GM20000 (cell line): Measurements from ENCODE around the gene YJU2.
"Not testable (repeated sequence)": the region's sequence is repeated elsewhere in the genome, so short reads cannot be mapped to it uniquely, and the experiment has no call there.

Source experiments
- DNase-seq: peaks from one replicate; pipeline ENCODE4 v3.0.0; 2012; ENCODE audit warnings: low spot score
- TF ChIP-seq, protein P1 (sequence below): IDR thresholded peaks from 2 replicates; pipeline ENCODE4 v1.5.1; 2012; ENCODE audit warnings: mild to moderate bottlenecking, control low read depth; ENCODE audit errors: extremely low read depth, missing control alignments

Gene YJU2

DNA sequence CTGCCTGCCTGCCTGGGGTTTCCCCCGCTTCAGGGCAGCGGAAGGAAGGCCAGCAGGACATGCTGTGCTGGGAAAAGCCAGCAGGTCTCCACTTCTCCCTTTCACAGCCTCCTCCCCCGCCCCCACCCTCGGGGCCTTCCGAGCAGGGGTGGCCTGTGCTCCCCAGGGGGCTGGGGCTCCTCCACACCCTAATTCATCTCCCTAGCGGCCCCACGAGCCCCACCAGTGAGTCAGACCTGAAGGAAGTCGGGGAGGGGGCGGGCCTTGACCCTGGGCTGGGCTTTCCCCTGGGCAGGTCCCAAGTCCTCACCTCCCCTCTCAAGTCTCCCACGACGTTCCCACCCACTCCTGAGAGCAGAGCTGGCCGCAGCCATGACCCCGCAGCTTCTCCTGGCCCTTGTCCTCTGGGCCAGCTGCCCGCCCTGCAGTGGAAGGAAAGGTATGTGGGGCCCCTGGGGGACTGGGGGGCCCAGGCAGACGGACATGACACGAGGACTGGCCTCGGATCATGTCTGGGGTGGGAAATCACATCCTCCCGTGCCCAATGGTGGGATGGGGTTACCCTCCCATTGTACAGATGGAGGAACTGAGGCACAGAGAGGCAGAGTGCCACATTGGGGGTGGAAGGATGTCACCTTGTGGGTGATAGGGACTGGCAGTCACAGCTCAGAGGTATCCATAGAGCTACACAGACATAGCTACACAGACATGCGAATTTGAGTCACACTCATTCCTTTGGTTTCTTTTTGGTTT is 17.5 kb upstream of the YJU2 start, which contains the start of gene EBI3:
Gene EBI3 (plus strand): TSS at position 345 of the 753 bp plus-strand sequence. CDS start 28 bp downstream, at position 373.
- TF ChIP-seq, protein P1, sequence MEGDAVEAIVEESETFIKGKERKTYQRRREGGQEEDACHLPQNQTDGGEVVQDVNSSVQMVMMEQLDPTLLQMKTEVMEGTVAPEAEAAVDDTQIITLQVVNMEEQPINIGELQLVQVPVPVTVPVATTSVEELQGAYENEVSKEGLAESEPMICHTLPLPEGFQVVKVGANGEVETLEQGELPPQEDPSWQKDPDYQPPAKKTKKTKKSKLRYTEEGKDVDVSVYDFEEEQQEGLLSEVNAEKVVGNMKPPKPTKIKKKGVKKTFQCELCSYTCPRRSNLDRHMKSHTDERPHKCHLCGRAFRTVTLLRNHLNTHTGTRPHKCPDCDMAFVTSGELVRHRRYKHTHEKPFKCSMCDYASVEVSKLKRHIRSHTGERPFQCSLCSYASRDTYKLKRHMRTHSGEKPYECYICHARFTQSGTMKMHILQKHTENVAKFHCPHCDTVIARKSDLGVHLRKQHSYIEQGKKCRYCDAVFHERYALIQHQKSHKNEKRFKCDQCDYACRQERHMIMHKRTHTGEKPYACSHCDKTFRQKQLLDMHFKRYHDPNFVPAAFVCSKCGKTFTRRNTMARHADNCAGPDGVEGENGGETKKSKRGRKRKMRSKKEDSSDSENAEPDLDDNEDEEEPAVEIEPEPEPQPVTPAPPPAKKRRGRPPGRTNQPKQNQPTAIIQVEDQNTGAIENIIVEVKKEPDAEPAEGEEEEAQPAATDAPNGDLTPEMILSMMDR: no peak
- DNase-seq: peak; percentile 87

DNA sequence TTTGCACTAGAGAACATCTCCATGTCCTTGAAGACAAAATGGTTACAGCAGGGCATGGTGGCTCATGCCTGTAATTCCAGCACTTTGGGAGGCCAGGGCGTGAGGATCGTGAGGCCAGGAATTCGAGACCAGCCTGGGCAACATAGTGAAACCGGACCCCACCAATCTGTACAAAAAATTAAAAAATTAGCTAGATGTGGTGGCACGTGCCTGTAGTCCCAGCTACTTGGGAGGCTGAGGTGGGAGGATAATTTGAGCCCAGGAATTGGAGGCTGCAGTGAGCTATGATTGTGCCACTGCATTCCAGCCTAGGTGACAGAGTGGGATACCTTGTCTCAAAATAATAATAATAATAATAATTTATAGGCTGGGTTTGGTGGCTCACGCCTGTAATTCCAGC is 16.6 kb upstream of the YJU2 start:
- not testable (repeated sequence) for DNase-seq

DNA sequence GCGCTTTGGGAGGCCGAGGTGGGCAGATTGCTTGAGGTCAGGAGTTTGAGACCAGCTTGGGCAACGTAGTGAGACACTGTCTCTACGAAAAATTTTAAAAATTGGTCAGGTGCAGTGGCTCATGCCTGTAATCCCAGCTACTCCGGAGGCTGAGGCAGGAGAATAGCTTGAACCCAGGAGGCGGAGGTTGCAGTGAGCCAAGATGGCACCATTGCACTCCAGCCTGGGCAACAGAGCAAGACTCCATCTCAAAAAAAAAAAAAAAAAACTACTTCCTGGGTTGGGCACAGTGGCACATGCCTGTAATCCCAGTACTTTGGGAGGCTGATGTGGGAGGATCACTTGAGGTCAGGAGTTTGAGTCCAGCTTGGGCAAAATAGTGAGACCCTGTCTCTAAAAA is 15.4 kb upstream of the YJU2 start:
- not testable (repeated sequence) for DNase-seq

- not testable (repeated sequence) for DNase-seq
Measured at GRCh38 chr19:4232139-4232538, 14.7 kb upstream of the YJU2 start.

GRCh38 chr19:4232614-4233281 is 14.1 kb upstream of the YJU2 start:
- TF ChIP-seq, protein P1: no peak
- no peak for DNase-seq

DNA sequence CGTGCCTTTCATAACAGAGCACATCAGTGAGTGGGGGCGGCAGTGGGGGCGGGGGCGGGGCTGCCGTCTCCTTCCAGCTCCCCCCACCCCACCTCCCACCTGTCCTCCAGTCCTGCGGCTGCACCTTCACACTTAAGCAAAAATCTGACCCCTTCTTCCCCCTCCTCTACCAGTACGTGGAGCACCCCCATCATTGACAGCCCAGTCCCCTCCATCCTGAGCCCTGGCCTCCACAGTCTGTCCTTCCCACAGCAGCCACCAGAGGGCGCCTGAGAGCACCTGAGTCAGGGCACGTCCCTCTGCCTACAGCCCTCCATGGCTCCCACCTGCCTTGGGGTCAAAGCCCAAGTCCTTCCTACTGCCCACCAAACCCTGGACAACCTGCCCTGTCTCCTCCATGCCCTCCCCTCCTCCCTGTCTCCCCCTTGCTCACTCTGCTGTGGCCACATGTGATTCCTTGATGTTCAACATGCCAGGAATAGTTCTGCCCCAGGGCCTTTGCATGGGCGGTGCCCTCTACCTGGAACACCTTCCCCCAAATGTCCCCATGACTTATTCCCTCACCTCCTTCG is 13.5 kb upstream of the YJU2 start:
- TF ChIP-seq, protein P1: peak; percentile 83
- peak; percentile 62 for DNase-seq

- TF ChIP-seq, protein P1: no peak
Measured at GRCh38 chr19:4234142-4234861, 12.6 kb upstream of the YJU2 start.

DNA sequence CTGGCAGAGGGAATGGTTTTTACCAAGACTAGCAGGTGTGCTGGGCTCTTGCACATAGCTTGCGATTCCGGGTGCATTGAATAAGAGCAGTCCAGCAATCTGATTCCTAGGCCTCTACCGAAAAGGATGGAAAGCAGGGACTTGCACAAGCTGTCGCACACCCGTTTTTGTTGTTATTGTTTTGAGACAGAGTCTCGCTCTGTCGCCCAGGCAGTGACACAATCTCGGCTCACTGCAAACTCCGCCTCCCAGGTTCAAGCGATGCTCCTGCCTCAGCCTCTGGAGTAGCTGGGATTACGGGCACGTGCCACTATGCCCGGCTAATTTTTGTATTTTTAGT is 12.0 kb upstream of the YJU2 start:
- DNase-seq: no peak
- TF ChIP-seq, protein P1: no peak

More at GRCh38 chr19:4234142-4234861, 12.6 kb upstream of the YJU2 start:
- no peak for DNase-seq

DNA sequence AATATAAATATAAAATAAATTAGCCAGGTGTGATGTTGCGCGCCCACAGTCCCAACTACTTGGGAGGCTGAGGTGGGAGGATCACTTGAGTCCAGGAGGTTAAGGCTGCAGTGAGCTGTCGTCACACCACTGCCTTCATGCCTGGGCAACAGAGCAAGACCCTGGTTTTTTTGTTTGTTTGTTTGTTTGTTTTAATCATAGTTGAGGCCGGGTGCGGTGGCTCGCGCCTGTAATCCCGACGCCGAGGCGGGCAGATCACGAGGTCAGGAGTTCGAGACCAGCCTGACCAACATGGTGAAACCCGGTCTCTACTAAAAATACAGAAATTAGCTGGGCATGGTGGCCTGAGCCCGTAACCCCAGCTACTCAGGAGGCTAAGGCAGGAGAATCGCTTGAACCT is 9.4 kb upstream of the YJU2 start:
- not testable (repeated sequence) for DNase-seq
